Measurements from ENCODE around the gene RIPOR2.

RIPOR2 gene

DNA sequence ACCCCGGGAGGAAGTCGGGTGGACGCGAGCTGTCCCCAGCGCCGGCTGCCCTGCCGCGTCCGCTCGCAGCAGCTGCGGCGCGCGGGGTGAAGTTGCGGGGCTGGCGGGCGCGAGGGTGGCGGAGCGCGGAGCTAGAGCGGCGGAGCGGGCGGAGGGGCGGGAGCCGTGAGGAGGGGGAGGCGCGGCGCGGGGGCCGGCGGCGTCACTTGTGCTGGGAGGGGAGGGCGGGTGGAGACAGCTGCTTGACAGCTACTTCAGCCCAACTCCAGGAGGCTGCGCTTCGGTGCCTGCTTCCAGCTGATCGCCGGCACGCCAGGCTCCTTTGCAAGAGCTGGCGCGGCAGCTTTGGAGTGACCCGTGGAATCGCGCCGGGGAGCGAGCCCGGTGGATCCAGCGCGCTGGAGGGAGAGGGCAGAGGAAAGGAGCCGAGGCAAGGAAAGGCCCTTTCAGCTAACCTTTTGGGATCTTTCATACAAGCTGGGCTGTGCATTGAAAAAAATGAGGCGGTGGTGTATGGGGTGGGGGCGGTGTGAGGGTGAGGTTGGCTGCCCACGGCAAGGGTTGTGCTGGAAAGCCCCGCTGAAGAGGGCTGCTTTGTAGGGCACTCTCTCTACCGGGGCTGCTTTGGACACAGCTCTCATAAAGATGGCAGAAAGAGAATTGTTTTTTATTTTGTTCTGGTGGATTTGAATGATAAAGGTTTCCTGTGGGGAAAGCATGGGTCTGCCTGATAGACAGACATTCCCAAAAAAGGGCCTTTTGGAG is 24.6 kb downstream of the RIPOR2 start:
- H3K27ac Mint-ChIP-seq: peak overlapping the region; percentile 98
- H3K36me3 Mint-ChIP-seq: peaks cover 7 to 17% of the 10 kb centered on the region in 2 donors
- H3K4me1 Mint-ChIP-seq: peaks cover 71 to 96% of the 10 kb centered on the region in 2 donors
- peak; percentile 53 to 57 for ATAC-seq (replicated peaks)
- peak overlapping the region; percentile 87 to 93 for H3K4me3 Mint-ChIP-seq
- no peaks in the 10 kb centered on the region for H3K27me3 Mint-ChIP-seq
- DNase-seq: no peak
- H3K9me3 Mint-ChIP-seq: no peaks in the 10 kb centered on the region

DNA sequence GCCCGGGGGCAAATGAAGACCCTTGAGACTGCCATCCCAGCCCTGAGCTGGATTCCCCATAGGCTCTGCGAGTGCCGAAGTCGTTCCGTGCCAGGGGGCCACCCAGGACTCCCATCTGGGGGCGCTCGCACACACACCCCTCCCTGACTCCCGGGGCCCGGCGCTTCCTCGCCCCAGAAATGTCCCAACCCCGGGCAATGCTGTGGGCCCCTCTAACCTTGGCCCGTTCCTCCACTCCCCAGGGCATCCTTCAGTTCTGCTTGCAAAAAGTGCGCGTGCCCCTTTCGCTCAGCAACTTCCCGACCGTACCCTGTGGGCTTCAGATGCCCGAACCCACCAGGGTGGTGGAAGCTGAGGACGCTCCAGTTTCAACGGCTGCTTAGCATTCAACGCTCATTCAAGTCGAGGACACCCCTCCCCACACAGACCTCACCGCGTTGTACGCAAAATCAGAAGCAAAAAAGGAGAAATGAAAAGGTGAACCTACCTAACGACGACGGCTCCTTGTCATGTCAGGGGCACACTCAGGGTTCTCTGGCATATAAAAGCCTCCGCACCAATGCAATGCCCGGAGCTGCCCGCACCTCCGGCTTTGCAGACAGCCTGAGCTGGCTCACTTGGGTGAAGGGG is 25.3 kb downstream of the RIPOR2 start:
- H3K4me1 Mint-ChIP-seq: peaks cover 71 to 96% of the 10 kb centered on the region in 2 donors
- H3K36me3 Mint-ChIP-seq: peaks cover 7 to 16% of the 10 kb centered on the region in 2 donors
- peak overlapping the region; percentile 98 for H3K27ac Mint-ChIP-seq
- peak overlapping the region; percentile 87 to 93 for H3K4me3 Mint-ChIP-seq
- H3K9me3 Mint-ChIP-seq: no peaks in the 10 kb centered on the region
- no peaks in the 10 kb centered on the region for H3K27me3 Mint-ChIP-seq
- peak; percentile 82 for DNase-seq
- ATAC-seq (replicated peaks): peak; percentile 83 to 86

DNA sequence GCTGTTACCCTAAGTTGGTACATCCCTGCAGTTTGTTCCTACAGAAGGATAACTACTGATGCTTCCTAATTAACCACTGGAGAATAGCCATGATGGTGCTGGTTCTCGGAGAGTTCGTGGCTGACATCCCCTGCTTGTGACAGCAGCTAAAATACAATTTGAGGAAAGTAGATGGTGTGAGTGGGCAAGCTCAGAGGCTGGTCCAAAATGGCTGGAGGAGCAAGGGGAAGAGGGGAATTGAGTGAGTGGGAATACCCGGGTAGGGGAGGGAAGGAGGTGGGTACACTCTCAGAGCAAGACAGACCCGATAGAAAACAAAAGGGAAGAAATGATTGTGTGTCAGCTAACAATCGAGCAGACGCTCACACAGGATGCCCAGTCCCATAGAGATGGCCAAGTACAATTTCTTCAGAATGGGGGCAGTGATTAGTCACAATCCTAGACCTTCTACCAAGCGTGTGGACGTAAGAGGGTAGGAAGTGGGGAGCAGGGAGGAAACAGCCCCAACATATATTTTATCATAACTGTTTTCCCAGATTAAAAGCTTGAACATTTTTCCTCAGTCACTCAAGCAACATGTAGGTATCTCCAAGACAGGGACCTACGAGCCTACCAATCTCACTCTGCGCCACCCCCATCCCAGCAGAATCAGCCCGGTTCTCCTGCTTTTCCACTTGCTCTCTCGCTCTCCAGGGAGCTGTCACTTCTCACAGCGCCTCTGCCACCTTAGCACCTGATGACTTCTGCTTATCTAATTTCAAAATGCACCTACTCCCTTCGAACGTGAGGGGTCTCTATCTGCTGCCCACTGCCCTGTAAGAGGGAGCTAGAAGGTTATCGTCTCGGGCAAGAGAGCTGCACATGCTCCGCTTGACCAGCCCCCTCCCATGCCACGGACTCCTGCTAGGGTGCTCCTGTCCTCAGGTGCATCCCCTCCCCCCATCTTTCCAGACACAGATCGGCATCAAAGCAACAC is 26.2 kb downstream of the RIPOR2 start:
- H3K9me3 Mint-ChIP-seq: no peaks in the 10 kb centered on the region
- peaks cover 71 to 96% of the 10 kb centered on the region in 2 donors for H3K4me1 Mint-ChIP-seq
- DNase-seq (no peak), ATAC-seq (replicated peaks) (peak; percentile 13 to 14)
- peak overlapping the region; percentile 98 for H3K27ac Mint-ChIP-seq
- H3K4me3 Mint-ChIP-seq: peak overlapping the region; percentile 87 to 93
- no peaks in the 10 kb centered on the region for H3K27me3 Mint-ChIP-seq
- peaks cover 7 to 24% of the 10 kb centered on the region in 2 donors for H3K36me3 Mint-ChIP-seq

DNA sequence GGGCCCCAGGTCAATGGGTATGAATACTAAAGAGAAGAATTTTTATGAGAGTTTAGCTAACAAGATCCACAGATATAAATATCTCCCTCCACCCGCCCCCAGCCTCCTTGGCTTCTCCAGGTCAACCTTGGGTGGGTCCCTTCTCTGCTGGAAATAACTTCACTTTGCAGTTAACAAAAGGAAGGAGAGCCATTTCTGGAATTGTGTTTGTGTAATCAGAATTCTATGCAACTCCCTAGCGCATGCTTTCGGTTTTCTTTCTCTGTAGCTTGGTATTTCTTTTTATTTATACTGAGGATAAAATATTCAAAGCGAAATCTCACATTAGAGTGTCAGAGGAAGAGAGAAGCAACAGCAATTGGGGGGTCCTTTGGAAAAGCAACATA is 27.1 kb downstream of the RIPOR2 start:
- DNase-seq (no peak), ATAC-seq (replicated peaks) (no peak)
- peak overlapping the region; percentile 87 to 93 for H3K4me3 Mint-ChIP-seq

DNA sequence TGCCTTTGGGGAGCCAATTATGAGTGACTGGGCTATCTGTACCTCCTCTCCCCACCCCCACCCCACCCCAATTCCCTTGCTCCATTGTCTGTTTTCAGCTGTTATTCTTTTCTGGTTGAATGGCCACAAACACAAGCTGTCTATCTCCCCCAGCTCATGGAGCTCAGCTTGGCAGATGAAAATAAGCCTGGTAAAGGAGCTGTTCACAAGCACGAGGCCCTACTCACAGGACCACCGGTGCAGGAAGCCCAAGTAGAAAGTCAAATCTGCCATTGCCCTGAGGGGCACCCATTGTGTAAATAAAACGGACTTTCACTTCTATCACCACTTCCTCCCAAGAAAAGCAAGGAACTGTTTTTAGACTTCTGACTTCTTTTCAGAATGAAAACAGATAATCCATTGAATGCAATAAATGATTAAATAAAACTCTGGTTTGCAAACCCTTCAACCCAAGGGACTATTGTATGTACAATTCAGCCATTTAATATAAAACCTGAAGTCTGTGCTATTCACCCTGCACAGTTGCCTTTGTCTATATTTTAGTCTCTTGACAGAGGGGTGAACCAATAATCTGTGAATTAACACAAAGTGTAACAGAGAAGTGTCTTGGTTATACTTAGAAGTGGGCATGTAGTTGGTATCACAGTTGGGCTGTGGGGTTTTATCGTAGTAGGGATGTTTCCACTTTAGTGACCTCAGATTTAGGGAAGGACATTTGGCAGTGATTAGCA is 27.7 kb downstream of the RIPOR2 start:
- ATAC-seq (replicated peaks) (no peak), DNase-seq (no peak)

More for the DNA sequence above, 27.1 kb downstream of the RIPOR2 start:
- H3K4me1 Mint-ChIP-seq: peaks cover 77 to 96% of the 10 kb centered on the region in 2 donors
- H3K27me3 Mint-ChIP-seq: no peaks in the 10 kb centered on the region
- H3K36me3 Mint-ChIP-seq: peaks cover 14 to 33% of the 10 kb centered on the region in 2 donors
- no peaks in the 10 kb centered on the region for H3K9me3 Mint-ChIP-seq
- peak overlapping the region; percentile 98 for H3K27ac Mint-ChIP-seq

DNA sequence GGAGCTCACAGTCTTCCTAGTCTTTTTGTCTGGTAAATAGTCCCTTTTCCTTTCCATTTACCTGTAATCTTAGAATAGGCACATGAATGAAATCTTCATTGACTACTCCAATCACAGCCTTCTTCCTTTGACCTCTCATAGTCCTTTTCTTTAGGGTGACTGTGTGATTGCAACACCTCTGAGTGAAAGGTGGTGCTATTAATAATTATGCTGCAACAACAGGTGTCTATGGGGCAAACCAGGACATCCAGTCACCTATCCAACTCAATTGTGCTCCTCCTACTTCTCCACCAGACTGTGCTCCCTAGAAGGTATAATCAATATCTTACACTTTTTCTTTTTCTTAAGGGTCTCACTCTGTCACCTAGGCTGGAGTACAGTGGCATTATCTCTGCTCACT is 29.4 kb downstream of the RIPOR2 start:
- H3K4me3 Mint-ChIP-seq: no peak overlapping the region
- H3K36me3 Mint-ChIP-seq: peaks cover 21 to 48% of the 10 kb centered on the region in 2 donors
- no peaks in the 10 kb centered on the region for H3K27me3 Mint-ChIP-seq
- peaks cover 70 to 93% of the 10 kb centered on the region in 2 donors for H3K4me1 Mint-ChIP-seq
- ATAC-seq (replicated peaks) (no peak), DNase-seq (no peak)
- peak overlapping the region; percentile 45 for H3K27ac Mint-ChIP-seq
- H3K9me3 Mint-ChIP-seq: peaks cover 0 to 5% of the 10 kb centered on the region in 2 donors

More for the DNA sequence above, 27.7 kb downstream of the RIPOR2 start:
- Mint-ChIP-seq H3K27ac (peak overlapping the region; percentile 95), H3K36me3 (peaks cover 15 to 35% of the 10 kb centered on the region in 2 donors), H3K4me3 (peak overlapping the region; percentile 87 to 93), H3K27me3 (no peaks in the 10 kb centered on the region), H3K4me1 (peaks cover 73 to 93% of the 10 kb centered on the region in 2 donors), H3K9me3 (peaks cover 0 to 1% of the 10 kb centered on the region in 2 donors)

DNA sequence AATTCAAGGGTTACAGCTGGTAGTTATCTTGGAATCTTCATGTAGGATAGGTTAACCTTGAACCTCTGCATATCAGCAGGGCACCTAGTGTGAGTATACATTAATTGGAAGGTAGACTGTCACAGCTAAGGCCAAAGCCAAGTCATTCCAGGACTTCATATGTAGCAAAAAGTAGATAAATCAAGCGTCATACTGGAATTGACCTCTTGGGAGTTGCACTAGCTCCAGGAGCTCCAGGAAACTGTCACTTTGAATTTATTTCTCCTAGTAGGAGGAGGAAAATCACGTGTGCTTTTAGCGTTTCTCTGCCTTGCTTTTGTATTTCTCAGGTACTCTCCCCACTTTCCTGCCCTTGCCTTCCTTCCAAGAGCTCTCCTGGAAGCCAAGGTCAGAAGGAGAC is 30.3 kb downstream of the RIPOR2 start:
- ATAC-seq (replicated peaks) (no peak), DNase-seq (no peak)
- H3K4me3 Mint-ChIP-seq: no peak overlapping the region
- peaks cover 21 to 44% of the 10 kb centered on the region in 2 donors for H3K36me3 Mint-ChIP-seq
- no peaks in the 10 kb centered on the region for H3K27me3 Mint-ChIP-seq
- H3K4me1 Mint-ChIP-seq: peaks cover 71 to 96% of the 10 kb centered on the region in 2 donors
- peaks cover 0 to 5% of the 10 kb centered on the region in 2 donors for H3K9me3 Mint-ChIP-seq
- H3K27ac Mint-ChIP-seq: peak overlapping the region; percentile 89

DNA sequence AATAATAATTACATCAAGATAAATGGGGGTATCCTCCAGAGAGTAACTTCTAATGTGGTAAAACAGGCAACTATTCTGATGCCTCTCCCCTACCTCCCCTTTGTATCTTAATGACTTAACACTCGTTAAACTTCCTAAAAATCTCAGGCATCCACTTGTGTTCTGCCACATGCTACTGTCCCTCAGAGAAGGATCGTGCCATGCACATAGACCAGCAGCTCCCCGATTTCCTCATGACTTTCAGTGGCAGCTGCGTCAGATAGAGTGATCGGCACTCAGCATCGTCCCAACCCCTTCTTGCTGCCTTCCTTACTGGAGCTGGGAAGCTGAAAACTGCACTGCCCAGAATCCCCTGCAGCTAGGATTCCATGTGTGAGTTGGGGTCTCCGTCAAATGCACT is 32.1 kb downstream of the RIPOR2 start:
- DNase-seq: no peak
- H3K27ac Mint-ChIP-seq: peak overlapping the region; percentile 28
- peaks cover 67 to 94% of the 10 kb centered on the region in 2 donors for H3K4me1 Mint-ChIP-seq
- H3K4me3 Mint-ChIP-seq: no peak overlapping the region
- peaks cover 0 to 5% of the 10 kb centered on the region in 2 donors for H3K9me3 Mint-ChIP-seq
- no peaks in the 10 kb centered on the region for H3K27me3 Mint-ChIP-seq
- ATAC-seq (replicated peaks): no peak
- H3K36me3 Mint-ChIP-seq: peaks cover 20 to 40% of the 10 kb centered on the region in 2 donors

DNA sequence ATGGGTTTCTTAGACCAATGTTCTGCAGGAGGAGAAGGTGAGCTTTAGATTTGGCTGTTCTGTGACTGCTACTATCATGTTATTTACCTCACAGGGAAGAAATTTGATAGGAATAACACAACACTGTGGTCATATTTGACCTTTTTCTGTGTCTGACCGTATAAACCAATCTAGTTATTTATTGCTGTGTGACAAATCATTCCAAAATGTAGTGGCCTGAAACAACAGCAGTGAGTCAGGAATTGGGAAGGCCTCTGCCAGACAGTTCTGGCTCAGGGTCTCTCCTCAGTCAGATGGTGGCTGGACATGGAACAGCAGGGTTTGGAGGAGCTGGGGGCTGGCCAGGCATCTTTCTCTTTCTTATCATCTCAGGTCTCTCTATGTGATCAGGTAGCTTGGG is 33.0 kb downstream of the RIPOR2 start:
- peak overlapping the region; percentile 87 for H3K27ac Mint-ChIP-seq
- peak overlapping the region; percentile 1 to 20 for H3K4me3 Mint-ChIP-seq
- H3K27me3 Mint-ChIP-seq: no peaks in the 10 kb centered on the region
- ATAC-seq (replicated peaks) (no peak), DNase-seq (no peak)
- H3K4me1 Mint-ChIP-seq: peaks cover 66 to 94% of the 10 kb centered on the region in 2 donors
- H3K9me3 Mint-ChIP-seq: peaks cover 0 to 5% of the 10 kb centered on the region in 2 donors
- peaks cover 20 to 40% of the 10 kb centered on the region in 2 donors for H3K36me3 Mint-ChIP-seq

DNA sequence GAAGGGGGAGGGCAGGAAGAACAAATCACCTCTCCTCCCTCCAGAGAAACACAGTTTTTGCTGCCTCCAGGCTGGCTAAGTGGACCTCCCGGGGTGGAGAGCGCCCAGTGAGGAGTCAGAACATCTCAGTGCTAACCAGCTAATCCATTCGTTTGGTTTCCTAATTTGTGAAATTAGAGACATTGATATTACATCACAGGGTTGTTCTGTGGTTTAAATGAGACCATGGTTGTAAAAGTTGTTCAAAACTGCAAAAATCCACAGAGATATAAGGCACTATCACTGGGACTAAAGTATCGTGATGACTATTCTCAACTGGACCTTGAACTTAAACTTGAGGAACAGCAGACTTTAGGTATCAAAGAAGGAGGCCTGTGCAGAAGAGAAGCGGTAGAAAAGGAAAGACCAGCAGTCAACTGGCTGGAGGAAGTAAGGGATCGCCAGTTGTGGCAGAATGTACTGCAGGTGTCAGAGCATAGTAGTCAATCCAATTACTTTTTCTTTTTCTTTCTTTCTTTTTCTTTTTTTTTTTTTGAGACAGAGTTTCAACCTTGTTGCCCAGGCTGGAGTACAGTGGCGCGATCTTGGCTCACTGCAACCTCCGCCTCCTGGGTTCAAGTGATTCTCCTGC is 33.9 kb downstream of the RIPOR2 start:
- ATAC-seq (replicated peaks) (peak; percentile 35 to 53), DNase-seq (no peak)
- peak overlapping the region in 1 of 2 donors; percentile 3 for H3K4me3 Mint-ChIP-seq
- H3K36me3 Mint-ChIP-seq: peaks cover 17 to 37% of the 10 kb centered on the region in 2 donors
- no peaks in the 10 kb centered on the region for H3K27me3 Mint-ChIP-seq
- peaks cover 0 to 5% of the 10 kb centered on the region in 2 donors for H3K9me3 Mint-ChIP-seq
- peaks cover 63 to 95% of the 10 kb centered on the region in 2 donors for H3K4me1 Mint-ChIP-seq
- peak overlapping the region; percentile 87 for H3K27ac Mint-ChIP-seq

DNA sequence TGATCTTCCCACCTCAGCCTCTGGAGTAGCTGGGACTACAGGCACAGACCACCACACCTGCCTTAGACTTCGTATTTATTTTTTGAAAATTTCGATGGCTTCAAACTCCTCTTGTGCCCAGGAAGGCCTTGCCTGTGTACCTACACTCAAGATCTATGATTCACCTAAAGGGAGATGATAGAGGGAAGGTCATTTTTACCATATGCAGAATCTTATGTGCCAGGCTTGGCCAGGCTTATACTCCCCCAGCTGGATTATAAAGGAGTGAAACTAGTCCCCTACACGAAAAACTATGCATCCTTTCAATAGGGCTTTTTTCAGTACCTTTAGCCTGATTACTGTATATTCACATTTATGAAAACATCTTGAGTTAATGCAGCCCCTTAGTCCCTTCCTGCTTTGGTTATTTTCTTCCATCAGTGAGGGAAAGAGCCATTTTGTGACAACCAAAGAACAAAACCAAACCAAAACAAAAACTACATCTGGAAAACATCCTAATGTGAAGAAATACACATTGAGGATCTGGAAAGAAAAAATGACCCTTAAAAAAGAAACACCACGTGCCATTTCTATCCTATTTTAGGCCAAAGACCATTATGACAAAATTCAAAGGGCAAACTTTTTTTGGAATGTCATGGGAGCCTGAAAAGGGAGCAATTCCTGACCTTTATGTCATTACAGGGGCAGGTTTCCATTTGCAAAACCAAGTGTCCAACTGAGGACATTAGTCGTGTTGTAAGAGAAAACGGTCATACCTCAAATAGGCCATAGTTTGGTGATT is 34.7 kb downstream of the RIPOR2 start:
- Mint-ChIP-seq H3K36me3 (peaks cover 17 to 33% of the 10 kb centered on the region in 2 donors), H3K27ac (peak overlapping the region; percentile 87), H3K4me1 (peaks cover 59 to 89% of the 10 kb centered on the region in 2 donors), H3K9me3 (peaks cover 0 to 5% of the 10 kb centered on the region in 2 donors), H3K4me3 (peak overlapping the region in 1 of 2 donors; percentile 3), H3K27me3 (no peaks in the 10 kb centered on the region)
- DNase-seq (no peak), ATAC-seq (replicated peaks) (peak in 1 of 2 donors; percentile 38)

DNA sequence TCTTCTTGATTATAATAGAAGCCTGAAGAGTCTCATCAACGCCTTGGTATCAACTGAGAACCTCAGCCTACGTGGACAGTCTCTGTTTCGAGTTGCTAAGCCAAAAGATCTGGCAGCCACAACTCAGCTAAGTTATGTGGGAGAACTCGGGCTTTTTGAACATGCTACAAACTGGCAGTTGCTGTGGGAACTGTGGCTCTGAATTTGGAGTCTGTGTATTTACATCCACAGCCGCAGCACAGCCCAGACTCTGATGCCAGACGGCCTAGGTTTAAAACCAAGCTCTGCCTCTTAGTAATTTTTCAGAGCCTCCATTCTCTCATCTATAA is 35.8 kb downstream of the RIPOR2 start:
- Mint-ChIP-seq H3K36me3 (peaks cover 21 to 30% of the 10 kb centered on the region in 2 donors), H3K4me1 (peaks cover 49 to 78% of the 10 kb centered on the region in 2 donors), H3K27ac (peak overlapping the region; percentile 84), H3K4me3 (no peak overlapping the region), H3K27me3 (no peaks in the 10 kb centered on the region), H3K9me3 (peaks cover 0 to 5% of the 10 kb centered on the region in 2 donors)
- peak; percentile 19 to 23 for ATAC-seq (replicated peaks)
- no peak for DNase-seq
